Occipital lobe (tissue), 2 donors: ENCODE measurements around the gene EVI5. TPM values are rescaled to one million over a fixed set of nuclear protein-coding genes. Genes with fewer than 3 reads are reported as not detected.
A peak's percentile ranks its signal among the peaks of the same experiment; 100 is the strongest.
"Not testable (repeated sequence)": the region's sequence is repeated elsewhere in the genome, so short reads cannot be mapped to it uniquely, and the experiment has no call there.

Source experiments
- DNase-seq: peaks from one replicate; lab custom pipeline; 2025; lab: John Stamatoyannopoulos, UW
- total RNA-seq: library from RNA; depleted of rRNA; stranded (reverse); fragments of >200 nt; gene quantifications from one replicate; pipeline ENCODE4 v1.2.3, GENCODE V29; 2014

EVI5 gene
- total RNA-seq, 1 donor from 2014 or later, result 76.0 TPM

DNA sequence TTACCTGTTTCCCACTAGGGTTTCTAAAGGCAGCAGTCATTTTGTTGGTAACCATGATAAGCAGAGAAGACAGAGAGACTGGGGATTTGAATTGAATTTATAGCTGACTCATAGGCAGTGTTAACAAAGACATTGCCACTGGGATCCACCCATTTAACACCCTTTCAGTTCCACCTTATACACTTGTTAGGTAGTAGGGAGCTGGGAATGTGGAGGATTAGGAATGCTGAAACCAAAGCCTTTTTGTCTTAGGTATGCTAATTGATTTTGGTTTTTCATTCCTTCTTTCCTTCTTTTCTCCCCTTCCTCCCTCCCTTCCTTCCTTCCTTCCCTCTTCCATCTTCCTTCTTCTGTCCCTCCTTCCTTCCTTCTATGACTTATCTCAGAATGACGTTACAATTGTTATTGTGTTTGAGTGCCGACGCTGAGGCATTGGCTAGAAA, 7.5 kb upstream of the EVI5 start:
- no peak for DNase-seq

DNA sequence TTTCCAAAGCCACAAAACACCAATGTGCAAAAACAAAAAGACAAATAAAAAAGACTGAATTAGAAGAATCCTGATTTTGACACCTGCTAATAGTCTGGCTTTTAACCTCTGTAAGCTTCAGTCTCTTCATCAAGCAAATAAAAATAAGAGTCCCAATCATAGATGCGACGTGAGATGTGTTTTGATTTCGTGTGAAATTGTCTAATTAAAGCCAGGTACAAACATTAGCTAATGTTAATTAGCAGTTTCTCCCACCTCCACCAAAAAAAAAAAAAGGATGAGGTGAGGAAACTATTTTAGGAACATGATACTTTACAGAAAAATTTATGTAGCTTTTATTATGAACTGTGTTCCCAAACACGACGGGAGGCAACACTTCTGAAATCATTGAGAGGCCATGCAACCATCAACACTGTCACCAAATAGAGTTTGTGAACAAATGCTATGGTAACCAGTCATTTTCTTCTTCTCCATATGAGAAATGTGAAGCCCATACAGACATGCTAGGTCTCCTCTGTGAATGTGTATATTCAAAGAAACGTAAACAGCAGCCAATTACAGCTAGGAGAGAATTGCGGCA, 6.7 kb upstream of the EVI5 start:
- no peak for DNase-seq

GRCh38 chr1:92790867-92791266, 6.0 kb upstream of the EVI5 start:
- no peak for DNase-seq

- DNase-seq, result no peak
Measured at GRCh38 chr1:92790081-92790480, 5.2 kb upstream of the EVI5 start.

- DNase-seq, result no peak
Measured at GRCh38 chr1:92786111-92786901, 1.4 kb upstream of the EVI5 start.

GRCh38 chr1:92784021-92784638, 778 bp downstream of the EVI5 start:
- DNase-seq, result peak; percentile 23

GRCh38 chr1:92783550-92783949, 1.4 kb downstream of the EVI5 start:
- not testable (repeated sequence) for DNase-seq

- no peak for DNase-seq
Measured at GRCh38 chr1:92778376-92778775, 6.5 kb downstream of the EVI5 start.

GRCh38 chr1:92774407-92774806, 10.5 kb downstream of the EVI5 start:
- no peak for DNase-seq

GRCh38 chr1:92773749-92774148, 11.2 kb downstream of the EVI5 start:
- DNase-seq, result not testable (repeated sequence)

DNA sequence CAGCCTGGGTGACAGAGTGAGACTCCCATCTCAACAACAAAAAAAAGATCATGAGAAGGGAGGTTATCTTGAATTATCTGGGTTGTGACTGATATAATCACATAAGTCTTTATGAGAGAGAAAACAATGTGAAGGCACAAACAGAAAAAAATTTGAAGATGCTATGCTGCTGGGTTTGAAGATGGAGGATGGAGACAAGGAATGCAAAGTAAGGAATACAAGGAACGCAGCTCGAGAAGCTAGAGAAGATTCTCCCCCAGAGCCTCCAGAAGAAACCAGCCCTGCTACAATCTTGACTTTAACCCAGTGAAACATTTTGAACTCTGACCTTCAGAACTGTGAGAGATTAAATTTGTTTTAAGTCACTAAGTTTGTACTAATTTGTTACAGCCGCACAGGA, 15.1 kb downstream of the EVI5 start:
- DNase-seq, result no peak

DNA sequence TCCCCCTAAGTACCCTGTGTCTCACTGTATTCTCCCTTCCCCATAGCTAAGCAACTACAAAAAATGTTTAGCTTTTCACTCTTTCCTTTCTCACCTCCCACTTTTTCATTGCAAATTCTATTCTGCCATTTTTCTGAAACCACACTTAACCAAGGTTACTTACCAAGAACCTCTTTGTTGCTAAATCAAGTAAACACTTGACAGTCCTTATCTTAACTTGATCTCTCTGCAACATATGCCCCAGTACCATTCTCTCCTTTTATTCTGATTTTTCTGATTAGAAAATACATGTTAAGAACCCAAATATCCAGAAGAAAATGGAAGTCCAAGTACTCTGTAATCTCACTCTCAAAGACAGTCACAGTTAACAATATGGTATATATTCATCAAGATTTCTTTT, 16.0 kb downstream of the EVI5 start:
- no peak for DNase-seq

DNA sequence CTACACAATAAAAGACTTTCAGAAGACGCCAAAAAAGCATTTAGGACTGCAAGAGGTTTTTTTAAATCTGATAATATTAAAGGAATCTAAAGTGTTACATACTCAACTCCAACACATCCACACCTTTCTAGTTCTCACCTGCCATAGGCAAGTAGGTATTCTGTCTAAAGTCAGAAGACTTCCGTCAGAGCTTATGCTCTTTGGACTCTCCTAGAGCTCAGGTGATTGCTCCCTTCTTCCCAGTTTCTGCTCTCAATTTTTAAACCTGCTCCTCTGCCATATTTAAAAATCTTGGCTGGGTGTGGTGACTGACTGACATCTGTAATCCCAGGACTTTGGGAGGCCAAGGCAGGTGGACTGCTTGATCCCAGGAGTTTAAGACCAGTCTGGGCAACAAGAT, 16.6 kb downstream of the EVI5 start:
- DNase-seq, result no peak

GRCh38 chr1:92764116-92764515, 20.8 kb downstream of the EVI5 start:
- no peak for DNase-seq

GRCh38 chr1:92762355-92762754, 22.6 kb downstream of the EVI5 start:
- DNase-seq, result no peak

DNA sequence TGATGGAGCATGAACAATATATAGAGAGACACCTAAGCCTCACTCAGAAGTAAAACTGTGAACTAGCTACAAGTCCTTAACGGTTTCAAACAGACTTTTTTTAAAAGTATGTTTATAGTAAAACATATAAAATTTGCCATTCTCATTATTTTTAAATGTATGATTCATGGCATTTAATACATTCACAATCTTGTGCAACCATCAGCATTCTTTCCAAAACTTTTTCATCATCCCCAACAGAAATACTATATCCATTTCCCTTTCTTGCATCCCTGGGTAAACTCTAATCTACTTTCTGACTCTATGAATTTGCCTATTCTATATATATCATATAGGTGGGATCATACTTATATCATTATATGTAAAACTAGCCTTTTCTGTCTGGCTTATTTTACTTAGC, 25.5 kb downstream of the EVI5 start:
- DNase-seq, result no peak

DNA sequence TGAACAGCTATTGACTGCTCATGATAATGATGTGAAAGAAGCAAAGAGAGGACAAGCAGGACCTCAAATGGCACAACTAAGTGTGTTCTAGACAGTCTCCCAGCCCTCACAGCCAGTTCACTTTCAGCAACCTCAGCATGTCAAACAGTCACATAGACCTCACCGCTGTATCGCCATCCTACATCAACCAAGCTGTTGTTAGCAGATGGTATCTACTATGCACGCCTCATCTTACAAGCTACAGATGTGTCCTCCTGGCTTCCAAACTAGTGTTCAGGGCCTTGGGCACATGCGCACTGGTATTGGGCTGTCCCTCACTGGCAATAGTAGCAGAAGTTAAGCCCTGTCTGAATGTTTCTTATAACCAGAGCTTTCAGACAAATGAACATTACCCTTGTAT, 28.4 kb downstream of the EVI5 start:
- DNase-seq, result no peak

GRCh38 chr1:92755541-92756461, 29.1 kb downstream of the EVI5 start:
- DNase-seq, result peak; percentile 38

DNA sequence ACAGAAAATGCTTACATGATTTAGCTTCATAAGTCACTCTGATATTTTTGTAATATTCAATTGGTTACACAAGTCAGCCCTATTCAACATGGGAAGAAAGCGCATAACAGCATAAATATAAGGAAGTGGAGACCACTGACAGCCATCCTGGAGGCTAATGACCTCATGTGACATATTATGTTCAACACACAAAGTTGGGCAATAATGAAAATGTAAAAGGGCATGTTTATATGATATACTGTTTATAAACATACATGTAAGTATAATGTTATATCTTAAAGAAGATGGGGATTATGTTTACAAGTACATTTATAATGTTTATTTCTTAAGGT, 30.2 kb downstream of the EVI5 start:
- DNase-seq, result no peak

DNA sequence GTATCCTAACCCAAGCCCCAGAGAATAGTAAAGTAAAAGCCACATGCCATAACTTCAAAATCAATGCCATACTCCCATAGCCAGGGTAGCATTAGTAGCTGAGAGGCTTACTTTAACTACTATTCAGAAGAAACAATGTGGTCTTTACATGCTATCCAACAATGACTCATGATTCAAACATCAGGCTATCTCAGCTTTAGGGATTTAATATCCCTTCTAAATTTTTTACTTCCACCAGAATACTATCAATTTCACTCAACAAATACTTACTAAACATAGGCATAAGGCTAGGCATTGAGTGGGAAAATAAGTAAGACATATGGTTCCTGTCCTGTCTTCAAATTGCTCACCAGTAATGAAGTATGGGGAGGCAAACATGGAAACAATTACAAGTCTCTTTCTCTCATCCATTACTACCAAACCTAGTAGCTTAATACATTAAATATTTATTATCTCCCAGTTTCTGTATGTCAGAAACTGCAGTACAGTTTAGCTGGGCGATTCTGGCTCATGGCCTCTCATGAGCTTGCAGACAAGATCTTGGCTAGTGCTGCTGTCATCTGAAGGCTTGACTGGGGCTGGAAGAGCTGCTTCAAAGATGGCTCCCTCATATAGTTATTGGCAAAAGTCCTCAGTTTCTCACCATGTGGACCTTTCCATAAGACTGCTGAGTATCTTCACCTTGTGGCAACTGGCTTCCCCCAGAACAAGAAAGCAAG, 30.7 kb downstream of the EVI5 start:
- no peak for DNase-seq

- DNase-seq, result no peak
Measured at GRCh38 chr1:92752719-92753118, 32.2 kb downstream of the EVI5 start.
